NCI-H2107 (cell line): Measurements from ENCODE around the gene SLC6A8.

Experiments
- DNase-seq: peaks from one replicate; lab custom pipeline; 2025; lab: John Stamatoyannopoulos, UW

The SLC6A8 gene

DNA sequence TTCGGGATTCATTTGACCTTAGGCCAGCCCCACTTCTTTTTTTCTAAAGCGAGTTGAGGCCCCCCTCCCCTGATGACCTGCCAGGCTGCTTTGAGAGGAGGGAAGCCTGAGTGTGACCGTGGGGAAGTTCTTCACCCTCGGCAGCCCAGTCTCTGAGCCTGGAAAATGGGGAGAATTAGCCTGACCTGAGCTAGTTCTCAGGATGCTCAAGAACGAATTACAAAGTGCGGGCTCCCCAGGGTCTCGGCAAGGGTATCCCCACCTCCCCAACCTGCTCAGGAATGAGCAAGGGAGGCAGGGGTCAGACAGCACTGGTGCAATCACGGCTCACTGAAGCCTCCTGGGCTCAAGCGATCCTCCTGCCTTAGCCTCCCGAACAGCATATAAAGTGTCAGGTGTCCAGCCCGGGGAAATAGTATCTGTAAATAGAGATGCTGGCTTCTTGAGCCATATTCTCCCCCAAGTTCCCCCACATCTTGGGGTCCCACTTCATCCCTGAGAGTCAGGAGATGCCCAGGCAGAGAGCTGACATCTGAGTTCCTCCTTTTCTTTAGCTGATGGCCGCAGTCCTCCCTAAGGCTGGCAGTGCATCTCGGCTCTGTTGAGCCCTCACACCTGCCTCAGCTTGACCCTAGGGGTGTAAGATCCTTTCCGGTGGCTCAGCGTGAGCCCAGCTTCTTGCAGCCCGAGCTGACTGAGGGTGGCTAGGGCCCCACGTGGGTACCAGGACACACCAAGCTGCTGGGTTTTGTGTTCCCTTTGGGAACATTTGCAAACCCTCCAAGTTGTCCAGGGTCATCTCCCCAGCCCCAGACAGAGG lies 39.2 kb upstream of the SLC6A8 start:
- DNase-seq: no peak

DNA sequence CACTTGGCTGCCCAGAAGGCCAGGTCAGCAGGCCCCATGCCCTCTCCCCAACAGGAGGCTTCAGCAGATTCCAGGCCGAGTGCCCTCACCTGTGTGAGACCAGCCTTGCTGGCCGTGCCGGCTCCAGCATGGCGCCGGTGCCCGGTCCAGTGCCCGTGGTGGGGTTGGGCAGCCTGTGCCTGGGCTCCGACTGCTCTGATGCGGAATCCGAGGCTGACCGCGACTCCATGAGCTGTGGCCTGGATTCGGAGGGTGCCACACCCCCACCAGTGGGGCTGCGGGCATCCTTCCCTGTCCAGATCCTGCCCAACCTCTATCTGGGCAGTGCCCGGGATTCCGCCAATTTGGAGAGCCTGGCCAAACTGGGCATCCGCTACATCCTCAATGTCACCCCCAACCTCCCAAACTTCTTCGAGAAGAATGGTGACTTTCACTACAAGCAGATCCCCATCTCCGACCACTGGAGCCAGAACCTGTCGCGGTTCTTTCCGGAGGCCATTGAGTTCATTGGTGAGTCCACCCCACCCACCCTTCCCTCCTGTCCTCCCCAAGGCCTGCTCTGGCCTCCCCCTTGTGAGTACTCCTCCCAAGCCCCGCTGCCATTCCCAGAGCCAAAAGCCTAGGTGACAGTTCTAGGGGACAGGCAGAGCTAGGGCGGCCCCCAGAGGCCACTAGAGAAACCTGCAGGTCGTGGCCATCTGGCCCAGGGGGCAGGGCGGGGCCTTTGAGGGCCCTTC lies 38.4 kb upstream of the SLC6A8 start:
- DNase-seq: no peak

DNA sequence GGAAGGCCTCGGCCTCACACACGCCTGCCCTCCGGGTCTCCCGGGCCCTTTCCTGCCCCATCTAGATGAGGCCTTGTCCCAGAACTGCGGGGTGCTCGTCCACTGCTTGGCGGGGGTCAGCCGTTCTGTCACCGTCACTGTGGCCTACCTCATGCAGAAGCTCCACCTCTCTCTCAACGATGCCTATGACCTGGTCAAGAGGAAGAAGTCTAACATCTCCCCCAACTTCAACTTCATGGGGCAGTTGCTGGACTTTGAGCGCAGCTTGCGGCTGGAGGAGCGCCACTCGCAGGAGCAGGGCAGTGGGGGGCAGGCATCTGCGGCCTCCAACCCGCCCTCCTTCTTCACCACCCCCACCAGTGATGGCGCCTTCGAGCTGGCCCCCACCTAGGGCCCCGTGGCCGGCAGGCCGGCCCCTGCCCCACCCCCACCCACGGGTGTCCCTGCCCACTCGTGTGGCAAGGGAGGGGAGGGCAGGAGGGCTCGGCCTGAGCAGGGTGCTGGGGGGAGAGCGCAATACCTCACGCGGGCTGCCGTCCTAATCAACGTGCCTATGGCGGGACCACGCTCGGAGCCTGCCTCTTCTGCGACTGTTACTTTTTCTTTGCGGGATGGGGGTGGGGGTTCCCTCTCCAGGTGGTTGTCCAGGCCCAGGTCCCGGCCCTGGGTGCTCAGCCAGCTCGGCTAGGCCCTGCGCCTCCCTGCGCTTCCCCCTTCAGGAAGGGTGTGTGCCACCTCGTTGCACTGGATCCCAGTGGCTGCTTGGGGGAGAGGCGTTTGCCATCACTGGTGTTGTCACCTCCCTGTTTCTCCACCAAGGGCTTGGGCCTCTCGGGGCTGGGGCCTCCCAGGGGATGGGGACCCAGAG lies 37.6 kb upstream of the SLC6A8 start:
- DNase-seq: no peak

DNA sequence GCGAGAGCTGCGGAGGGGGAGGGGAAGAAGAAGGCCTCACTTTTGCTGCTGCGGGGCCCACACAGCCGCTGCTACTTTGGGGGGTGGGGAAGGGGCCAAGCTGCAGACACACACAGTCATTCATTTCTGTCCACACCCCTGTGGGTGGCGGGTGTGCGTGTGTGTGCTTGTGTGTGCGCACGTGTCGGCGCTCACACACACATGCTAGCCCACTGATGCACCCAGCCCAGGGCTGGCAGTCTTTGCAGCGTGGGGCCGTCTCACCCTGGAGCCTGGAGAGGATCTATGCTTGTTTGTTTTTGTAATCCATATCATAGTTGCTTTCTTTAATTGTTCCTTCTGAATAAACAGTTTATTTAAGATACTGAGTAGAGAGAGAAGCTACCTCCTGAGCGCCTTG lies 36.8 kb upstream of the SLC6A8 start:
- no peak for DNase-seq

DNA sequence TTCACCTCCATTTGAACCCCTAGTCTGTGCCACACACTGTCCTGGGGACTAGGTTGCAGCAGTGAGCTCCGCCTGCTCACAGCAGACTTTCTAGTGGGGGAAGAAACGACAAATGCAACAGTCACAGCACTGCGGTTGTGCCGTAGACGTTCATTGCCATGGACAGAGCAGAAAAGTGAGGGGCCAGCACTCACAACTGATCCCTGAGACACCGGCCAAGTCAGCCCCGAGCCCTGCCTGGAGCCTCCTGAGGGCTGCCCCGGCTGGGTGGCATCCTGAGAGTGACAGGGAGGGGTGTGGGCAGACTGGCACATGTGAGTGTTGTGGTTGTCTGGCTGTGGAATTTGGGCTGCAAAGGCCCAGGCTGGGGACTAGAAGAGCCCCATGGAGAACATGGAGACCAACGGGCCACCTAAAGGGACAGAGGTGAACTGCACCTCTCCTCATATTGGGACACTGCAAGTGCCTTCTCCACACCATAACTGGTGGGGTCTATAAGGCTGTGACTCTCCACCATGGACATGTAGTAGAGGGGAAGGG lies 36.1 kb upstream of the SLC6A8 start:
- no peak for DNase-seq

DNA sequence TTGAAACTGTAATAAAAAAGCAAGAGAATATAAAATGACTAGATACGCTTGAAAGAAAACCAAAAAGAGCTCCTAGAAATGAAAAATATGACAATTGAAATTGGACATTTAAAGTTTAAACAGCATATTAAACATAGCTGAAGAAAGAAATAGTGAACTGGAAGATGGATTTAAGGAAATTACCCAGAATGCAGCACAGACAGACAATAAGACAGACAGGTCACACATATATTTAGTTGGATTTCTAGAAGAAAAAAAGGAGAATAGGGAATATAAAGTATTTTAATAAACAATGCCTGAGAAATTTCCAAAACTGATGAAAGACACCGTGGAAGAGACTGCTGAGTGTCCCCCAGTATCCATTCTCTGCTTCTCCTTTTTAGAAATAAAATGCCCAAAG lies 34.2 kb upstream of the SLC6A8 start:
- DNase-seq: no peak

DNA sequence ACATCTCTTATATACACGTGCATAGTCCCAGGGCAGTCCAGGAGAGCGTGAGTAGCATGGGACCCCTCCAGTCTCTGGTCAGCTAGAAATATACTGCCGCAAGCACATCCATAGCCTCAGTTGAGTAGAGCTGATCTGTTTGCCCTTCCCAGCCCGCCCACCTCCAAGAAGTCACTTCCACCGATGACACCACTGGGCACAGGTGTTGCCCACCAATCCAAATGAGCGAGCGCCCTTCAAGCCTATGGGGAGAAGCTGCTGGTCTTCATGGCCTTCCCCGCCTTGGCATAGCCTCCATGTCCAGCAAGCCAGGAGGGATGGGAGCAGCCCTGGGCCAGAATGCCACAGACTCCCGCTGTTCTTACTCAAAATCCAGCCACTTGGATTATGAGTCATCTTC lies 30.6 kb upstream of the SLC6A8 start:
- no peak for DNase-seq

DNA sequence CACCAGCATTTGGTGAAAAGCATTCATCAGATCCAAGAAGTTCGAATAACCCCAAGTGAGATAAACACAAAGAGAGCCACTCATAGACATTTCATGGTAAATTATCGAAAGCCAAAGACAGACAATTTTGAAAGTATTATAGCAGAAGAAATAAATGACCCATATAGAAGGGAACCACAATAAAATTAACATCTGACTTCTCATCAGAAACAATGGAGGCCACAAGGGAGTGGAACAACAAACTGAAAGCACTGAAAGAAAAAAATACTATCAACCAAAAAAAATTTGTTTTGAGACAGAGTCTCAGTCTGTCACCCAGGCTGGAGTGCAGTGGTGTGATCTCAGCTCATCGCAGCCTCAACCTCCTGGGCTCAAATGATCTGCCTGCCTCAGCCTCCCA lies 28.5 kb upstream of the SLC6A8 start:
- no peak for DNase-seq

DNA sequence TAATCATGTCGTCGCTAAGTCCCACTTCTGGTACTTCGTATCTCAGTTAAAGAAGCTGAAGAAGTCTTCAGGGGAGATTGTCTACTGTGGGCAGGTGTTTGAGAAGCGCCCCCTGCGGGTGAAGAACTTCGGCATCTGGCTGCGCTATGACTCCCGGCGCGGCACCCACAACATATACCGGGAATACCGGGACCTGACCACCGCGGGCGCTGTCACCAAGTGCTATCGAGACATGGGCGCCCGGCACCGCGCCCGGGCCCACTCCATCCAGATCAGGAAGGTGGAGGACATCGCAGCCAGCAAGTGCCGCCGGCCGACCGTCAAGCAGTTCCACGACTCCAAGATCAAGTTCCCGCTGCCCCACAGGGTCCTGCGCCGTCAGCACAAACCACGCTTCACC lies 25.5 kb upstream of the SLC6A8 start:
- no peak for DNase-seq

DNA sequence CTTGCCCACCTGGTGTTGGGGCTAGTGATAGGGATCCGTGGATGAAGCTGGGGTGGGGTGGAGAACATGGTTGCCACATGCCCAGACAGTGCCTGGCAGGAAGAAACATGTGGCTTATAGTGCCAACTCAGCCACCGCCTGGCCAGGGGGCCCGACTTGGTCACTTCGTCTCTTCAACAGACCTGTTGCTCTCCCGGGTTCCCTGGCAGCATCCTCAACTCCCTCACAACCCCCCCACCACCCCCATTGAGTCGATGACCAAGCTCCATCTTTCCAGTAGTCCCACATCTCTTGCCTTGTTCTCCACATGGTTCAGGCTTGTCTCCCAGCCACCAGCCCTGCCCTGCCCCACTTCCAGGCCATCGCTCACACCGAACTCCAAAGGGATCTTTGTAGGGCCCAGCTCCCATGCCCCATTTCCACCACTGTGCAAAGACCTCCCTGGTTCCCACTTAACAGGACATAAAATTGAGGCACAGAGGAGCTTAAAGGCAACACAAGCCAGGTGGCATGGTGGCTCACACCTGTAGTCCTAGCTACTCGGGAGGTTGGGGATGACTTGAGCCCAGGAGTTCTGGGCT lies 21.9 kb upstream of the SLC6A8 start:
- DNase-seq: no peak

DNA sequence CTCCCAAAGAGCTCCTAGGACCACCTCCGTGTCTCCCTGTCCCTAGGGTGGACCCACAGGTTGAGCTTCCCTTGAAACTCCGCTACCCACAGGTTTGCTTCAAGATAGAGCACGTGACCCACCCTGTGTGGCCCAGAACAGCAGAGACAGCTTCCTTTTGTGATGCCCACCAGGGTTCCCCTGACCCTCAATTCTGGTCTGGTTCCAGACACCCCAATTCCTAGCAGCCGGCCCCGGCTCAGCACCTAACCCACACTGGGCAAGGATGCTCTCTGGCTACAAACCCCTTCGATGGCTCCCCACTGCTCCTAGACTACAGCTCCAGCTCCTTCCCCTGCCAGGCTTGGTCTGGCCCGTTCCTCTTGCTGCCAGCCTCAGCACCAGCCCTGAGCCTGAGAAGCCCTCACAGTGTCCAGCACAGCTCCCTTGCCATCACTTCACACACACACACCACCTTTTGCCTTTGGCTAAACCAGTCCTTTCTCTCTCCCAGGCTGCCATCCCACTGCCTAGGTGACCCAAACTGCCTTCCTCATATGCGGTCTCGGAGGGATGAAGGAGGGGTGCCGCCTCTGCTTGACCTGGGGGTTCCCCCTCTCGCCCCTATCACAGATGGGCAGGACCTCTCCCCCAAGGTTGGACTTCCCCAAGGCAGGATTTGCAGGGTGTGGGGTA lies 20.3 kb upstream of the SLC6A8 start:
- DNase-seq: no peak

DNA sequence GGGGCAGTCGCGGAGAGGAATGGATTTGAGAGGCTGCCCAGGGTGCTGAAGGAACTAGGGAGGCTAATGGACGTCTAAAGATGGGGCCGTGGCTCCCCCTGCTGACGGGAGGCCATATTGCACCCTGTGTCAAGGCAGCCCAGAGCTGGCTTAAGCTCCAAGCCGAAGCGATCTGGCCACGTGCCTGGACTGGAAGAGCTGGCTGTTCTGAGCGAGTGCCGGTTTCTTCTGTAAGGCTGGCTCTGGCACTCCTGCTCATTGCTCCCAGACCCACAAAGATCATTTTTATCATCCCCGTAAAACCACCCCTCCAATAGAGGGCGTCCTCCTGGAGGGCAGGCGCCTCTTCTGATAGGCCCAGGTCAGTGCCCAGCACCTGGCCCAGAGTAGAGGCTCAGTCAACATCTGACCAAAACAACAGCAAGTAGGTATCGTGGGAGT lies 19.8 kb upstream of the SLC6A8 start:
- DNase-seq: peak; percentile 76

DNA sequence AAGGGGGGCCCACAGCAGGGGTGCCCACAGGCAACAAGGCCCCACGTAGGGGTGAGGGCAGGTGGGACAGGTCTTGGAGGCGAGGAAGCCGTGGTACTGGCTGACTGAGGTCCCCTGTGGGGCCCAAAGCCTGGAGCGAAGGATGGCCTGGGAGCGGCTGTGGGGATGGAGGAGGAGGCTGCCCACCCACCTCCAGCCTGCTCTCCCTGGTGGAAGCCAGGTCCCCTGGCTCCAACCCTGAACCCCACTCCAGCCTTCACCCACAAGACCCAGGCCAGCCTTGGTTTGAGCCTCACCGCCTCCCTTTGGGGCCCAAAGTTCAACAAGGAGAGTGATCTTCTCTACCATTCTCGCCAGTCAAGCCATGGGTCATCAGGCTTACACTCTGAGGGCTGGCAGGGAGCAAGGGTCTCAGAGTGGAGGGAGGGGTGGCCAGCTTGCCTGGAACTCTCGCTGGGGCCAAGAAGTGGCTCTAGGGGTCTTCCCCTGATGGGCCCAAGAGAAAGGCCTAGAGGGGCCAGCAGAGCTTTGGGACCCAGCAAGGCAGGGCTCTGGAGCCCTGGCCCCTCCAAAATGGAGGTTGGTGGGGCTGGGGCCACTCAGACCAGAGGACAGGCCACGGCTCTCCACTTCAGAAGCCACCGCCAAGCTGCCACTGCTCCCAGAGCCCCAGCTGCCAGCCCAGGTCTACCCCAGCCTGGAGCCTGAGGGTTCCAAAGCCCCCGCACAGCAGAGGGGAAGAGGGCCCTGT lies 19.1 kb upstream of the SLC6A8 start:
- DNase-seq: no peak

DNA sequence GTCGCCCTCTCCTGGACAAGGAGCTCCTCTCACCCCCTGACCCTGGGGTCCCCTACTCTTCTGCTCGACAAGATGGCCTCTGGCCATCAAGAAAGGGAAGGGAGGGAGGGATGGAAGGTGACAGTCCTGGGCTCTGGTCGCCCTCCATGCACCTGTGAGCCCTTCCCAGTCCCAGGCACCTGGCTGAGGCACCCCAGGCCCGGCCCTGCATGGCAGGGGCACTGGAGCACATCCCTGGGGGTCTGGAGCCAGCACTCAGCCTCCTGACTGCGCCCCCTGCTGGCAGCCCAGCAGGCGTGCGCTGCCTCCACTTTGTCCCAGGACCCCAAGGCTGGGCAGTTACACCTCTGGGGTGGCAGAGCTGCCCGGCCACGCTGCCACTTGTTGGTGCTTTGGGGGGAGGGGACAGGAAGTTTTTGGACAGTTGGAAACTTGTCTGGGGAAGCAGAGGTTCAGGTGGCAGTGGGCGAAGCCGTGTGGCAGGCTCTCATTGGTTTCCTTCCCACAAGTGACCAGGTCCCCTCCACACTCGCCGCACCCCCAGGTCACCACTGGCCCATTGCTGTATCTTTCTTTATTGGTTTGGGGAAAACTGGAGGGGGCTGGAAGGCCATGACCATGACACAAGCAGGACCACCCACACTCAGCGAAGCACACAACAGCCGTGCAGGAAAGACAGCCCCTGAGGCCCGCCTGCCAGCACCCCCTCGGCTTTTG lies 18.4 kb upstream of the SLC6A8 start:
- DNase-seq: no peak

DNA sequence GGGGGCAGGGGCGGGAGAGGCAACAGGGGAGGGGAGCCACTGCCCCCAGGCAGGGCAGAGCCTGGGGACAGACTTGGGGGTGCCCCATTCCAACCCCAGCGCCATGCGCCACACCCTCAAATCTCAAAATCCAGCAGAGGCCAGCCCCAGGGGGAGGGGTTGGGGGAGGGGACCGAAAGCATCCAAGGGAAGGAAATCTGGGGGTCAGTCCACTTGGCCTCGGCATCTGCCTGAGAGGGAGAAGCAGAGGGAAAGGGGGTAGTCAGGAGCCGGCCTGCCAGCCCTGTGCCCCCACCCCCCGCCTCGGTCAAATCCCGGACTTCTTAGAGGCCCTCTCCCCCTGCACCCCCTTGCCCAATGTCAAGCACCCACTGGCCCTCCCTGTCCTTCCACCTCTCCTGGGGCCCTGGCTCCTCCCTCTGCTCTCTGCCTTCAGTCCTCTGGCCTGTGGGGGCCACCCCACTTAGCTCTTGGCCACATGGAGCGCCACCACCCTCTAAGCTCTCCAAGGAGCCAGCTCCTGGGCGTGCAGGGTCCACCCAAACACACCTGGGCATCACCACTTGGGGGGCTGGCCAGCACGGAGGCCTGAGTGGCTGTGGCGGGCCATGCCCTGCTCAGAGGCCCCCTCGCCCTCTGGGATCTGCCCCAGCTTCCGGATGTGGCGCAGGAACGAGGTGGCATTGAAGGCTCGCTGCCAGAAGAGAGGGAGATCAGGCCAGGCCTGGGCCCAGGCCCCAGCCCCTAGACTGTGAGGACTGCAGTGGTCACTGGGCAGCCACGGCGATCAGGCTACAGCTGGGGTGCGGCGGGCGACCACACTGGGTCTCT lies 17.6 kb upstream of the SLC6A8 start:
- DNase-seq: no peak

DNA sequence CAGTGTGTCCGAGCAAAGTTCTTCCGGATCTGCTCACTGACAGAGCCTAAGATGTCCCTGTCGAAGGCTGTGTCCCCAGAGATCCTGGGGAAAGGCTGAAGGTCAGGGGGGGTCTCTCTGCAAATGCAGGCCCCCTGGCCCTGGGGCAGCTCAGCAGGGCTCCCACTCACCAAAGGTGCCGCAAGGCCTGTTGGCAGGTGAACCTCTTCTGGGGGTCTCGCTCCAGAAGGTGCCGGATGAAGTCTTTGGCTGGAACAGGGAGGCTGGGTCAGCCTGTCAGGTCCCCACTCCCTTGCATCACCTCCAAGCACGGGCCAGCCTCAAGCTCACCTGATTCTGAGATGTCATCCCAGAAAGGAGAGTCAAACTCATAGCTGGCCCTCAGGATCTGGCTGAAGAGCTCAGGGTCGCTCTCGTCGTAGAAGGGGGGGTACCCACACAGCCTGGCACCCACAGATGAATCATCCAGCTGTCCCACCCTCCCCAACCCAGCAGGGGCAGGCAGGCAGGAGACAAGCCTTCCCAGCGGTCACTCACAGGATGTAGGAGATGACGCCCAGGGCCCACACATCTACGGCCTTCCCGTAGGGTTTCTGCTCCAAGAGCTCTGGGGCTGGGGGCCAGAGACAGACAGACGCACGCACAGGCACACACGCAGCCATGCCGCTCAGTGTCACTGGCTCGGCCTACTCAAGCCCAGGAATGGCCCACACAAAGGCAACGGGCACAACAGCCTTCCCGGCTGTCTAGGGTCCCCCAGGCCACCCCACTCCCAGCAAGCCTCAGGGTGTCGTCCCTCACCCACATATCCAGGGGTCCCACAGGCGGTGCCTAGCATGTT lies 16.8 kb upstream of the SLC6A8 start:
- DNase-seq: no peak

DNA sequence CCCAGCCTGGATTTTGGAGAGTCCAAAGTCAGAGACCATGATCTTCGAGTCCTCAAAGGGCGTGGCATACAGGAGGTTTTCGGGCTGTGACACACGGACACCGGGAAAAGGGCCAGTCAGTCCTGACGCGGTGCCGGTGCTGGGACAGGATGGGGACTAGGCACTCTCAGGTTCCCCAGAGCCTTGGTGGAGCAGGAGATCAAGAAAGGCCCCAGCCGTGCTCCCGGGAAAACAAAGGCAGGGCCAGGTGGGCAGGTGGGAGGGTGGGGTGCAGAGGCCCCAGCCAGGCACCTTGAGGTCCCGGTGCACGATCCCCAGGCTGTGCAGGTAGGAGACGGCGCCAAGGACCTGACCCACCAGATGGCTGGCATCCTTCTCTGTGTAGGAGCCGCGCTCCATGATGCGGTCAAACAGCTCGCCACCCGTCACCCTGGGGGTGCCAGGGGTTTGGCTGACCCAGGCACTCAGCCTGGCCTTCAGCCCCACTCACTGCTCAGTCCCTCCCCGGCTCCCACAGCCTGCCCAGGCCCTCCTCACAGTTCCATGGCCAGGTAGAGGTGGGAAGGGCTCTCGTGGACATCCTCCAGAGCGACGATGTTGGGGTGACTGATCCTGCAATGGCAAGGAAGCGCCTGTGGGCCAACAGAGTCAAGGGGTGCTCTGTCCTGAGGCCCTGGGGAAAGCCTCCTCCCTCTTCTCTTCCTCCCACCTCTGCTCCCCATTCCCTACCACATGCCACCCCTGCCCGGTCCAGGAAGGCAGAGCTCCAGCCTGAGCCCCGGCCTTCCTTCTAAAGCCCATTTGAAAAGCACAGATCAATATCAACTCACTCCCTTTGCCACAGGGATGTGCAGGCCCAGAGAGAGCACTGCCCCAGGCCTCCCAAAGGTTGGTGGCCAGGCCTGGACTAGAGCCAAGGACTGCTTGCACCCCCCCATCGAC lies 15.9 kb upstream of the SLC6A8 start:
- no peak for DNase-seq
